GM18511 (cell line): Measurements from ENCODE around the gene FBXO42.

Experiments
- ATAC-seq: cut with Tn5 transposase; IDR thresholded peaks from one replicate; pipeline ENCODE4 v1.9.1; 2021; ENCODE audit warnings: mild to moderate bottlenecking, moderate library complexity; ENCODE audit not compliant: unreplicated experiment

FBXO42 gene

DNA sequence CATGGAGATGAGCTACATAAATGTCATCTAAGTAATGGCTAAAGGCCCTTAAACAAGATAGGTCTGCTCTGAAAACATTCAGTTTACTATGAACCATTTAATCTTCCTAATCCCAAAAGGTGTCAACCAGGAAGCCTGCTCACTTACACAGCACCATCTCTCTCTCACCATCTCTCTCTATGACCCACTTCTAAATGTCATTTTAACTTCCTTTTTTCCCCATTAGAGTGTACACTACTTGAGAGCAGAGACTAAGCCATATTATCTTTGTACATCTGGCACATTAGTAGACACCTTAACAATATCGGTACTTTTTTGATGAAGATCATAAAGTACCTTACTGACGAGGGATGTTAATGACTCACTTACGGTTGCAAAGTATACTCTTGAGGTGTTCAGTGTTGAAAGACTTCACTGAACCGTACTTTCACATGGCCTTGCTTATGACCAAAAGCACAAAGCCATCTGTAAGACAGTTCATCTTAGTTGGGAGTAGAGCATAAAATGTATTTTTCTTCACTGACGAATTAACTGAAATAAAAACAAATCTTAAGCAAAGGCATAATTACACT lies 25.4 kb downstream of the FBXO42 start:
- ATAC-seq = no peak

DNA sequence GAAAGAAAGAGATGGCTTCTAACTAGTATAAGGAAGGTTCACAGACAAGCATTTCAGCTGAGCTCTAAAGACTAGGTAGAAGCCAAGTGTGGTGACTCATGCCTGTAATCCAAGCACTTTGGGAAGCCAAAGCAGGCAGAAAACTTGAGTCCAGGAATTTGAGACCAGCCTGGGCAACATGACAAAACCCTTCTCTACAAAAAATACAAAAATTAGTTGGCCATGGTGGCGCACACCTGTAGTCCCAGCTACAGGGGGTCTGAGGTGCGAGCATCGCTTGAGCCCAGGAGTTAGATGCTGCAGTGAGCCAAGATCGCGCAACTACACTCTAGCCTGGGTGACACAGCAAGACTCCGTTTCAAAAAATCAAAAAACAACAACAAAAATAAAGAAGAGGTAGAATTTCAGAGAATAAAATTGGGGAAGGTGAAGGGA lies 27.8 kb downstream of the FBXO42 start:
- ATAC-seq = no peak

DNA sequence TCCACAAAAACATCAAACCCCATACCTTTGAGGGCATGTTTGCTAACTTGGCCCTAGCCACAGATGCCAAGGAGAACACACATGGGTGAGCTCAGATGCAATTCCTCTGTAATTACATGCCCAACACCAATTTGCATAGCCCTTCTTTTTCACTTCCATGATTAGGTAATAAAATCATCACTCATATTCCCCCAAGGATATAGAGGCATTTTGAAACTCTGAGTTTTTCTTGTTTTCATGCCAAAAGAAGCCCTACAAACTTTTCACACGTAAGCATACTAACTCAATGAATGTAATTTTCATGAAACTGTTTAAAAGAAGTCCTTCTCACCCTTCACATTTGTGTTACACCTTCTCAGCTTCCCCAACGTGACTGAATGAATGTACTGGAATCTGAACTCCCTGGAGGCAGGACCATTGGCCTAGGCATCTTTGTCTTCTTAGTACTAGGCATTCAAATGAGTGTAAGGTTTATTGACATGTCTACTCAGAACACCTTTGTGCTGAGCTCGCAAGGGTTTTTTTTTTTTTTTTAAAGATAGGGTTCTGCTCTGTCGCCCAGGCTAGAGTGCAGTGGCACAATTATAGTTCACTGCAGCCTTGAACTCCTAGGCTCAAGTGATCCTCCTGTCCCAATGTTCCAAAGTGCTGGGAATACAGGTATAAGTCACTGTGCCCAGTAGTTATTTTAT lies 31.0 kb downstream of the FBXO42 start:
- ATAC-seq = no peak

DNA sequence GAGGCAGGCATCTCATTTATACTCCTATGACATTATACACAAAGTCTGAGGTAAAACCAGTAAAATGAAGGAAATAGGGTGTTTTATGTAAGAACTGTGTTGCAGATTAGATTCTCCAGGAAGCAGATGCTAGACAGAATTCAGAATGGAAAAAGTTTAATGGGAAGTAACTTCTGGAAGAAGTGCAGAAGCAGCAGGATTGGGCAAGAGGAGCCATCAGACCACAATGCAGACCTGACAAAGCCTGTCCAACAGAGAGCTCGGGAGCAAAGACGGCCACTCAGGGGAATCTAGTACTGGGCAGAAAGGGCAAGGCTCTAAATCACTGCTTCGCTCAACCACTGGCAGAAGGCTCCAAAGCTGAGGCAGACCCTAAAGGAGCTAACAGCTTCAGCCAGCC lies 33.7 kb downstream of the FBXO42 start:
- no peak for ATAC-seq

DNA sequence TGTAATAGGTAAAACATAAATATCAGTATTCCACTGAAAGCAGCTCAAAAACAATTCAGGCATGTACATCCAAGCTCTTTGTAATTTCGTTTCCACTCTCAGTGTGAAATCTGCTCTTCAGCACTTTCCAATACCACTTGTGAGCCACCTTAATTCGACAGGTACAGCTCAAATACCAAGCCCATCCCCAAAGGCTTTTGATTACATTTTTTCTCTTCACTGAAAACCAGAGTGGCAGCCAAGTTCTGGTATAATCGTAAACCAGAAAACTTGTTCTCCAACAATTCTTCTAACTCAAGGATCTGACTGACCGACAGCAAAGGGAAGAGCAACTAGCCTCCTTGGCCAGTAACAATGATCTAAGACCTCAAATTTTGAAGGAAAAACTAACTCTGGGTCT lies 36.8 kb downstream of the FBXO42 start:
- no peak for ATAC-seq

DNA sequence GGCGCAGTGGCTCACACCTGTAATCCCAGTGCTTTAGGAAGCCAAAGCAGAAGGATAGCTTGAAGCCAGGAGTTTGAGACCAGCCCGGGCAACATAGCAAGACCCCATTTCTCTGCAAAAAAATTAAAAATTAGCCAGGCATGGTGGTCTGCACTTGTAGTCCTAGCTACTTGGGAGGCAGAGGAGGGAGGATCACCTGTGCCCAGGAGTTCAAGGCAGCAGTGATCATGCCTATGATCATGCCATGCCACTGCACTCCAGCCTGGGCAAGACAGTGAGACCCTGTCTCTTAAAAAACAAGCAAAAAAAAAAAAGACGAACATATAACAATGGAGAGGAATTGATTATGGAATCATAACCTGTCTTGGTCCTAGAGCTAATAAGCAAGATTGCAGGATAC lies 45.1 kb downstream of the FBXO42 start:
- ATAC-seq = no peak

DNA sequence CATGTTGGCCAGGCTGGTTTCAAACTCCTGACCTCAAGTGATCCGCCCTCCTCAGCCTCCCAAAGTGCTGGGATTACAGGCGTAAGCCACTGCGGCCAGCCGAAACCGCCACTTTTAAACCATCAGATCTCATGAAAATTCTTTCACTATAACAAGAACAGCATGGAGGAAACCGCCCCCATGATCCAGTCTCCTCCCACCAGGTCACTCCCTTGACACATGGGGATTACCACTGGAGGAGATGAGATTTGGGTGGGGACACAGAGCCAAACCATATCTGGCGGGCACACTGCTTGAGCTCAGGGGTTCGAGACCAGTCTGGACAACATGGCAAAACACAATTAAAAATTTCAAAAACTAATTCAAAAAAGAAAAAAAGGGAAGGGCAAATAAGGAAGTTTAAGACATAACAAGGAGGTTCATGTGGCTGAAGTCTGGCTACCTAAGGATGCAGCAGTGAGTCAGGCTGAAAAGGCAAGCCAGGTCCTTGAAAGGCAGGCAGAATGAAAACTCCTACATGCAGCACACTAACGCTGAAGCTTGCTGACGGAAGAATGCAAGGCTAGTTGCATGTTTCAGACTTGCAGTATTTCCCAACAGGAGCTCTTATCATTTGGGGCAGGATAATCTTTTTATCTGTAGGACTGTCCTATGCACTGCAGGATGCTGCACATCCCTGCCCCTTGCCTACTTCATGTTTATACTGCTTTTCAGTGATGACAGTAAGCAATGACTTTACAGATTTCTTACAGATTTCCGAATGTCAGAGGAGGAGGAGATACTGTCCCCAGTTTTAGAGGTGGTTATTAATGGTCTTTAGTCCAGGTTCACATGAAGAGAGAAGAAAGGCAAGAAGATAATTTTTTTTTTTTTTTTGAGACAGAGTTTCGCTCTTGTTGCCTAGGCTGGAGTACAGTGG lies 49.3 kb downstream of the FBXO42 start:
- ATAC-seq = no peak

DNA sequence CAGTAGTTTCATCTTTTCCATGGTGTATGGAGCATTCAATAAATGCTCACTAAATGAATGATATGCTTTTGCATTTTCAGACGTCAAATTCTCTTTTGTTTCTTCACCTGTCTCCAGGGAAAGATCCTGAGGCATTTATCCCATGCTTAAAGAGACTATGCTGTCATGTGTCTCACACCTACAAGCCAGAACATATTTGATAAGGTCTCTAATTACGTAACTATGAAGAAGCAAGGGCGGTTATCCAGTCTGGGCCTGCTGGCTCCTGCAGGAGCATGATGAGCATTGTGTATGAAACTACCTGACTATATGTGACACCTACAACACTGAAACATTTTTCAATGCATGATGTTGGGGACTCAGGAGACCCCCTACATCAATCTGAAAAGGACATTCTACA lies 51.8 kb downstream of the FBXO42 start:
- ATAC-seq = no peak

DNA sequence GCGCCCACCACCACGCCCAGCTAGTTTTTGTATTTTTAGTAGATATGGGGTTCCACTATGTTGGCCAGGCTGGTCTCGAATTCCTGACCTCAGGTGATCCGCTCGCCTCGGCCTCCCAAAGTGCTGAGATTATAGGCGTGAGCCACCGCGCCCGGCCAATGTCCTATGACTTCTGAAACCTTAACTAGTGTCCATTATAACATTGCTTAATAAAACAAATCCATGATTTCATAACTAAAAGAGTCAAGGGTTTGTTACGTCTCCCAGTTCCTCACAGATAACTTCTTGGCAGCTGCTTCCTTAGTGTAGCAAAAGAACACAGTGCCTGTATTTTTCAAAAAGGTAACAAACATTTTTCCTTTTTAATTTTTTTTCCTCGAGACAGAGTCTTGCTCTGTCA lies 53.6 kb downstream of the FBXO42 start:
- ATAC-seq = no peak

DNA sequence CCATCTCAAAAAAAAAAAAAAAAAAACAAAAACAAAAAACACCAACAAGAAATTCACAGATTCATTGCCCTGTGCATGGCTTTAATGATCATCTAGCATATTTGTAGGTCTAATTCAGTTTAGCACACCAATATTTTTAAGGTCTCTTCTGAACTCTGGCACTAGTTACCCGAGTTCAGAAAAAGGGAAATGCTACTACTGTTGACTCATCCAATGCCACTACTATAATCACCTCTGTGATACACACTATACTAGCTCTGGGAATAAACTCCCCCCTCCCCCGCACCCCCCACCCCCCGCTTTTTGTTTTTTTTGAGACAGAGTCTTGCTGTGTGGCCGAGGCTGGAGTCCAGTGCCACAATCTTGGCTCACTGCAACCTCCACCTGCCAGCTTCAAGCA lies 55.6 kb downstream of the FBXO42 start:
- ATAC-seq = no peak

DNA sequence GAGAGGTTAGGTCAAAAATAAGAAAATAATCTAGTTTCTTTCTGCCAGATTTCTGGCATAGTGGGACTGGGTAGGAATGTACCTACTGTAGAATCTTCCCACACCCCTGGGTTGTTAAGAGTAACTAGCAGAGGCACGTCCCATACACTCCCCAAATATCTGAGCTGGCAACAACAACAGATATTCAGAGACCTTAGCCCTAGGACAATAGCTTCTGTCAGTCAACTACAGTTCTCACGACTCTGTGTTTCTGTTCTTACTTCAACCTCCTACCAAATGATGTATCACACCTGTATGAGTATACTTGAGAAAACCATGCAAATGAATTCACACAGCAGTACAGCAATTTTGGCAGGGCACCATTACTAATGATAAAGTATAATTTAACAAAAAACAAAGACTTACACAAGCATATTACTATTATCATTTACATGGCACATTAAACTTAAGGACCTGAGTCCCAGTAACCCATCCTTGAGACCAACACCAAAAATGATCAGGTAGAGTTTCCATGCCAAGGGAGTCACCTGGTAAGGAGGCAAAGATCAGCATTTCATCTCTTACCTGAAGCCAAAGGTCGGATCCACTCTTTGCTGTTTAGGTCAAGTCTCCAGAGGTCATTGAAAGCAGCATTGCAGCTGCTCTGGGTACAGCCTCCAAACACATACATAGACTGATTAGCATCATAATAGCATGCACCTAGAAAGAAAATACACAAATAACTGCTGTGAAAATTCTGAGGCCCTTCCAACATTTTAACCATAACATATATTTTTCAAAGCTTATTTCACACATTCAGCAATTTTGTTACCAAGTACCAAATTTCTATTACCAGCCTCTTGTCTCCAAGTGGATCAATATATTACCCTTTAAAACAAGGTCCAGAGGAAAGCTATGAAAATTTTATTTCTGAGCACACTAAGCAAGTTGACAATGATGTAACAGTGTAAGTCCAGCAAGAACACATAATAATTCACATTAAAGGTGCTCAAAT lies 57.8 kb downstream of the FBXO42 start:
- ATAC-seq = no peak

DNA sequence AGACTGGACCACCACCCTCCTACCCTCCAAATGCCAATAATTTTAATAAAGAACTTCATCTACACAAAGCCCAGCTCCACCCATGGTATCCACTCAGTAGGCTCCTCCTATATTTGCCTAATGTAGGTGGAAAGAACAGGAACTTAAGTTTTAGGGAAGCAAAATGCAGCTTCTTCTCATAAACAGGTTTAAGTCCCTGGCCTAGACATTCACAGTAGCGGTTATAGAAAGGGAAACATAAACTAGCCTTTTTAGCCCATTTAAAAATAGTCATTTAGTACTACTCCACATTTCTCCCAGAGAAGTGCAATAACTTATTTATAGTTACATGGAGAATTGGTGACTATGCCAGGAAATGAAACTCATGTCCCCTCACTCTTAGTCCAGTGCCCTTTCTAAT lies 58.7 kb downstream of the FBXO42 start:
- no peak for ATAC-seq

DNA sequence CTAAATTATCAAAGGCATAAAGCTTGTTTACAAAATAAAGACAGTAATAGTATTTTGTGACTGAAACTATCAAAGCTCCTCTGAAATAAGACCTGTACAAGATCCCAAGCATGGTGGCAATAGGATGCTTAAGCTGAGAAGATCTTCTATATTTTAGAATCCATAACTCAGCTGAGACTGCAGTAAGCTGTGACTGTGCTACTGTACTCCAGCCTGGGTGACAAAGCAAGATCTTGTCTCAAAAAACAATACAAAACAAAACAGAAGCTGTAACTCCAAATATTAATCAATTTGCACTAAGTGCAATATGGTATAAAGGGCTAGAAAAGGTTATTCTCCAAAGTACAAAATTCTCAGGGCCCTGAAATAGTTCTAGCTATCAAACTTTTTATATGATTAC lies 59.5 kb downstream of the FBXO42 start:
- no peak for ATAC-seq

DNA sequence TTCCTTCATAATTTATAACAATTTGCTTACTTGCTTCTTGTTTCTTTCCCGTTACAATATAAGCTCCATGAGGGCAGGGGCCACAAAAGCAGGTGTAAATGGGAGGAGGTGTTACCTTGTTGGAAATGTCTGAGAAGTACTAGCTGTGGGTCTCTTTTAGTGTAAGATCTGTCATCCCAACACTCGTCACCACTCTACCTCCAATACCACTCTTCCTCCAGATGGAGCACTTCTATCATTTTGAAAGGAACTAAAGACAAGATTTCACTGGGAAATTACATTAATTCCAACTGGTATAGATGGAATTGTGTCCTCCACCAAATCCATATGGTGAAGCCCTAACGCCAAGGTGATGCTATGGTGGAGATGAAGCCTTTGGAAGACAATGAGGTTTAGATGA lies 62.3 kb downstream of the FBXO42 start:
- ATAC-seq = no peak

DNA sequence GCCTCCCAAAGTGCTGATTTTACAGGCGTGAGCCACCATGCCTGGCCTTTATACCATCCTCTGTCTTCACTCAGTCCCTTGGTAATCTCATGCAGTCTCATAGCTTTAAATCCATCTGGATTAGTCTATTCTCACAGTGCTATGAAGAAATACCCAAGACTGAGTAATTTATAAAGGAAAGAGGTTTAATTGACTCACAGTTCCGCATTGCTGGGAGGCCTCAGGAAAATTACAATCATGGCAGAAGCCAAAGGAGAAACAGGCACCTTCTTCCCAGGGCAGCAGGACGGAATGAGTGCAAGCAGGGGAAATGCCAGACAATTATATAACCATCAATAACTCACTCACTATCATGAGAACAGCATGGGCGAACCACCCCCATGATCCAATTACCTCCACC lies 66.2 kb downstream of the FBXO42 start:
- ATAC-seq = no peak

DNA sequence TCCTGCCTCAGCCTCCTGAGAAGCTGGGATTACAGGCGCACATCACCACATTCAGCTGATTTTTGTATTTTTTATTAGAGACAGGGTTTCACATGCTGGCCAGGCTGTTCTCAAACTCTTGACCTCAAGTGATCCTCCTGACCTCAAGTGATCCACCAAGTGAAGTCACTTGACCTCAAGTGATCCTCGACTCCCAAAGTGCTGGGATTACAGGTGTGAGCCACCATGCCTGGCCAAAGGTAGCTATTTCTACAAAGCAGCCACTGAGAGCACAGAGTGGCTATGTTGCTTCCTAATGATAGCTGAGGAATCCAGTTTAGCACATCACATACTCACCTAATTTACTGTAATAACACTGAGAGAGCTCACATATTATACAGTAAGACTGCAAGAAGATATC lies 70.5 kb downstream of the FBXO42 start:
- no peak for ATAC-seq

DNA sequence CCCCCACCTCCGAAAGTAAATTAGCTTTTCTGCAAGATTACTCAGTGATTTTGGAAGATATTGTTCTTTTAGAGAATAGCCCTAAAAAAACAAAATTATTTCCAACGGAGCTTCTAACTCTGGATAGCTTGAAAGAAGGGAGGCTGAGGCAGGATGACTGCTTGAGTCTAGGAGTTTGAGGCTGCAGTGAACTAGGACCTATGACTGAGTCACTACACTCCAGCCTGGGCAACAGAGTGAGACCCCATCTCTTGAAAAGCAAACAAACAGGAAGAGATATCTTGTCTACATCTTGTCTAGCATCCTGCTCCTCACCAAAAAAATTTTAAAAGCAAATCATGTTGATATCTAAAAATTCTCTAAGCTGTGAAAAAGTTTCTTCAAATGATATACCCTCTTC lies 73.1 kb downstream of the FBXO42 start:
- ATAC-seq = no peak

DNA sequence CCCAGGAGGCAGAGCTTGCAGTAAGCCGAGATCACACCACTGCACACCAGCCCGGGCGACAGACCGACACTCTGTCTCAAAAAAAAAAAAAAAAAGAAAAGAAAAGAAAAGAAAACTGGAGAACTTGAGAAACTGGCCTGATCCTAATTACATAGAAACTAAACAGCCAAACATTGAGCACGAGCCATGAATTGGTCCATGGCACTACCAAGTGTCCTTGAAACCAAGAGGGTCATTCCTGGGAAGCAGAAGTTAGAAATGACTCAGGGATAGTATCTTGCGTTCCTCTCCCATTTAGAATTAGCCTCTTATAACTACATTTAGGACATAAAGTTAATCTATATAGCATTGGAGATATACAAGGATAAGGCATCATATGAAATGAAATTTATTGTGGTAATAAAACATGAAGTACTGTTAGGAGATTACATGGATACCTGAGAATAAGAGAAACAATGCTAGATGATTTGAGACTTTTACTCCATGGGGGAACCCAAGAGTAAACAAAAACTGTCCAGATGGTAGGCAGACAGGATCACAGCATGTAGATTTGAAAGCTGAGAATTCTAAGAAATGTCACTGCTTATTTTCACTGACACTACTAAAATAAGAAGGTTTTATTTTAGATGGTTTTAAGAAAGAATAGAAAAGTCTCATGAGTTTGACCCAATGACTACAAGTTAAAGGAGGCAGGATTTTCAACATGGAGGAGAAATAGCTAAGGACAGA lies 75.8 kb downstream of the FBXO42 start:
- ATAC-seq = no peak

DNA sequence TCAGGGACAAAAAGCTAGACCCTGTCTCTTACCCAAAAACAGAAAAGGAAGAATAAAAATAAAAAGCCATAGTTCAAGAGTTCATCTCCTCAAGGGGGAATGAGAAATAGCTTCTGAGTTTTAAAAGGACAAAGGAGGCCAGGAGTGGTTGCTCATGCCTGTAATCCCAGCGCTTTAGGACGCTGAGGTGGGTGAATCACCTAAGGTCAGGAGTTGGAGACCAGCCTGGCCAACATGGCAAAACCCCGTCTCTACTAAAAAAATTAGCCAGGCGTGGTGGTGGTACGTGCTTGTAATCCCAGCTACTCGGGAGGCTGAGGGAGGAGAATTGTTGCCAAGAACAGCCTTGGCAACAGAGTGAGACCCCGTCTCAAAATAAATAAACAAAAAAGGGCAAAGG lies 76.7 kb downstream of the FBXO42 start:
- ATAC-seq = no peak

DNA sequence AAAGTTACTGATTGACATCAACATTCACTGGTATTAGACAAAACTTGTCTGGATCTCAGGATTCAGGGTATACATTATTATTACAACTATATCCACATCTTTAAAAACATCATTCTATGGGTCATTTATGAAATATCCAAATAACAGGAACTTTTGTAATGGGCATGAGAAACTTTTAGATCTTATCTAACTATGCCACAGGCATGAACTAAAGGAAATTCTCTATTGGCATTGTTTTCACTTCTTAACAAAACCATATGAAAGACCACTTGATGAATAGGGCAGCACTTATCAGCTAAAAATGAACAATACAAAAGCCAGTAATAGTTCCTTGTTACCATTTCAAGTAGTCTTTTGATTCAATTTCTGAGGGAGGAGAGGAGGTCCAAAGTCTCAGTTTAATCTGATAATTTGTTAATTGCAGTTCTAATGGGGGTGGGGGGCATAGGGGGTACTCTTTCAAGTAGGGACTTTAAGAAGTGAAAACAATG lies 84.5 kb downstream of the FBXO42 start:
- ATAC-seq = no peak
